ENCODE measurements around the gene NR1H2.
A peak's percentile ranks its signal among the peaks of the same experiment; 100 is the strongest.

The NR1H2 gene

GRCh38 chr19:50368649-50369570 lies 7.3 kb upstream of the NR1H2 start:
- H3K36me3 ChIP-seq (ENCODE audit: insufficient read depth, low read length), result no peaks in the 10 kb centered on the region
- no peaks in the 10 kb centered on the region for H3K4me1 ChIP-seq (ENCODE audit: insufficient read depth, low read length)
- peak overlapping the region; percentile 71 for H3K9ac ChIP-seq (ENCODE audit: low read length)
- H3K27me3 ChIP-seq (ENCODE audit: control insufficient read depth in 1 of 2, insufficient read depth in 2 of 2, low read length in 2 of 2), result no peaks in the 10 kb centered on the region
- peak overlapping the region; percentile 71 for H3K27ac ChIP-seq (ENCODE audit: low read depth, low read length)
- no peaks in the 10 kb centered on the region for H3K9me3 ChIP-seq (ENCODE audit: low read length)
- peak overlapping the region; percentile 90 to 93 for H3K4me3 ChIP-seq (ENCODE audit: low read depth in 1 of 2, low read length in 2 of 2)

- Histone ChIP-seq H3K27ac (ENCODE audit: low read depth, low read length) (no peak overlapping the region), H3K4me1 (ENCODE audit: insufficient read depth, low read length) (peaks cover under 1% of the 10 kb centered on the region), H3K27me3 (ENCODE audit: control insufficient read depth in 1 of 2, insufficient read depth in 2 of 2, low read length in 2 of 2) (no peaks in the 10 kb centered on the region), H3K4me3 (ENCODE audit: low read depth in 1 of 2, low read length in 2 of 2) (no peak overlapping the region), H3K9me3 (ENCODE audit: low read length) (no peaks in the 10 kb centered on the region), H3K9ac (ENCODE audit: low read length) (no peak overlapping the region), H3K36me3 (ENCODE audit: insufficient read depth, low read length) (no peaks in the 10 kb centered on the region)
Observed at GRCh38 chr19:50371914-50372475, 4.3 kb upstream of the NR1H2 start.

GRCh38 chr19:50377051-50377461 lies 799 bp downstream of the NR1H2 start:
- Histone ChIP-seq H3K27ac (ENCODE audit: low read depth, low read length) (no peak overlapping the region), H3K36me3 (ENCODE audit: insufficient read depth, low read length) (peaks cover 44% of the 10 kb centered on the region), H3K9me3 (ENCODE audit: low read length) (no peaks in the 10 kb centered on the region), H3K4me1 (ENCODE audit: insufficient read depth, low read length) (peaks cover 9% of the 10 kb centered on the region), H3K4me3 (ENCODE audit: low read depth in 1 of 2, low read length in 2 of 2) (no peak overlapping the region), H3K27me3 (ENCODE audit: control insufficient read depth in 1 of 2, insufficient read depth in 2 of 2, low read length in 2 of 2) (no peaks in the 10 kb centered on the region), H3K9ac (ENCODE audit: low read length) (no peak overlapping the region)

- no peak overlapping the region for H3K9ac ChIP-seq (ENCODE audit: low read length)
- H3K4me3 ChIP-seq (ENCODE audit: low read depth in 1 of 2, low read length in 2 of 2), result no peak overlapping the region
- peaks cover 44% of the 10 kb centered on the region for H3K36me3 ChIP-seq (ENCODE audit: insufficient read depth, low read length)
- no peaks in the 10 kb centered on the region for H3K27me3 ChIP-seq (ENCODE audit: control insufficient read depth in 1 of 2, insufficient read depth in 2 of 2, low read length in 2 of 2)
- H3K4me1 ChIP-seq (ENCODE audit: insufficient read depth, low read length), result peaks cover 9% of the 10 kb centered on the region
- no peak overlapping the region for H3K27ac ChIP-seq (ENCODE audit: low read depth, low read length)
- H3K9me3 ChIP-seq (ENCODE audit: low read length), result no peaks in the 10 kb centered on the region
Observed at GRCh38 chr19:50377517-50377916, 1.3 kb downstream of the NR1H2 start.

GRCh38 chr19:50378169-50378862 lies 2.1 kb downstream of the NR1H2 start:
- H3K27ac ChIP-seq (ENCODE audit: low read depth, low read length), result no peak overlapping the region
- H3K4me3 ChIP-seq (ENCODE audit: low read depth in 1 of 2, low read length in 2 of 2), result no peak overlapping the region
- no peak overlapping the region for H3K9ac ChIP-seq (ENCODE audit: low read length)
- no peaks in the 10 kb centered on the region for H3K9me3 ChIP-seq (ENCODE audit: low read length)
- H3K4me1 ChIP-seq (ENCODE audit: insufficient read depth, low read length), result peaks cover 9% of the 10 kb centered on the region
- H3K36me3 ChIP-seq (ENCODE audit: insufficient read depth, low read length), result peaks cover 44% of the 10 kb centered on the region
- H3K27me3 ChIP-seq (ENCODE audit: control insufficient read depth in 1 of 2, insufficient read depth in 2 of 2, low read length in 2 of 2), result no peaks in the 10 kb centered on the region

- Histone ChIP-seq H3K9me3 (ENCODE audit: low read length) (no peaks in the 10 kb centered on the region), H3K36me3 (ENCODE audit: insufficient read depth, low read length) (peaks cover 44% of the 10 kb centered on the region), H3K9ac (ENCODE audit: low read length) (no peak overlapping the region), H3K4me1 (ENCODE audit: insufficient read depth, low read length) (peaks cover 9% of the 10 kb centered on the region), H3K27ac (ENCODE audit: low read depth, low read length) (no peak overlapping the region), H3K27me3 (ENCODE audit: control insufficient read depth in 1 of 2, insufficient read depth in 2 of 2, low read length in 2 of 2) (no peaks in the 10 kb centered on the region), H3K4me3 (ENCODE audit: low read depth in 1 of 2, low read length in 2 of 2) (no peak overlapping the region)
Observed at GRCh38 chr19:50378863-50379236, 2.6 kb downstream of the NR1H2 start.

- H3K27me3 ChIP-seq (ENCODE audit: control insufficient read depth in 1 of 2, insufficient read depth in 2 of 2, low read length in 2 of 2), result no peaks in the 10 kb centered on the region
- H3K4me3 ChIP-seq (ENCODE audit: low read depth in 1 of 2, low read length in 2 of 2), result no peak overlapping the region
- H3K36me3 ChIP-seq (ENCODE audit: insufficient read depth, low read length), result peaks cover 44% of the 10 kb centered on the region
- H3K4me1 ChIP-seq (ENCODE audit: insufficient read depth, low read length), result peaks cover 11% of the 10 kb centered on the region
- no peak overlapping the region for H3K9ac ChIP-seq (ENCODE audit: low read length)
- no peak overlapping the region for H3K27ac ChIP-seq (ENCODE audit: low read depth, low read length)
- no peaks in the 10 kb centered on the region for H3K9me3 ChIP-seq (ENCODE audit: low read length)
Observed at GRCh38 chr19:50379602-50380001, 3.3 kb downstream of the NR1H2 start.

GRCh38 chr19:50380137-50380536 lies 3.9 kb downstream of the NR1H2 start:
- Histone ChIP-seq H3K27me3 (ENCODE audit: control insufficient read depth in 1 of 2, insufficient read depth in 2 of 2, low read length in 2 of 2) (no peaks in the 10 kb centered on the region), H3K36me3 (ENCODE audit: insufficient read depth, low read length) (peaks cover 44% of the 10 kb centered on the region), H3K4me3 (ENCODE audit: low read depth in 1 of 2, low read length in 2 of 2) (no peak overlapping the region), H3K27ac (ENCODE audit: low read depth, low read length) (no peak overlapping the region), H3K9me3 (ENCODE audit: low read length) (no peaks in the 10 kb centered on the region), H3K4me1 (ENCODE audit: insufficient read depth, low read length) (peaks cover 16% of the 10 kb centered on the region), H3K9ac (ENCODE audit: low read length) (no peak overlapping the region)

- Histone ChIP-seq H3K27ac (ENCODE audit: low read depth, low read length) (no peak overlapping the region), H3K36me3 (ENCODE audit: insufficient read depth, low read length) (peaks cover 44% of the 10 kb centered on the region), H3K4me3 (ENCODE audit: low read depth in 1 of 2, low read length in 2 of 2) (no peak overlapping the region), H3K9ac (ENCODE audit: low read length) (no peak overlapping the region), H3K27me3 (ENCODE audit: control insufficient read depth in 1 of 2, insufficient read depth in 2 of 2, low read length in 2 of 2) (no peaks in the 10 kb centered on the region), H3K4me1 (ENCODE audit: insufficient read depth, low read length) (peaks cover 18% of the 10 kb centered on the region), H3K9me3 (ENCODE audit: low read length) (no peaks in the 10 kb centered on the region)
Observed at GRCh38 chr19:50380751-50381151, 4.5 kb downstream of the NR1H2 start.

GRCh38 chr19:50381881-50382729 lies 5.8 kb downstream of the NR1H2 start:
- H3K9me3 ChIP-seq (ENCODE audit: low read length), result no peaks in the 10 kb centered on the region
- H3K4me3 ChIP-seq (ENCODE audit: low read depth in 1 of 2, low read length in 2 of 2), result no peak overlapping the region
- no peak overlapping the region for H3K27ac ChIP-seq (ENCODE audit: low read depth, low read length)
- H3K4me1 ChIP-seq (ENCODE audit: insufficient read depth, low read length), result peaks cover 17% of the 10 kb centered on the region
- no peaks in the 10 kb centered on the region for H3K27me3 ChIP-seq (ENCODE audit: control insufficient read depth in 1 of 2, insufficient read depth in 2 of 2, low read length in 2 of 2)
- peaks cover 44% of the 10 kb centered on the region for H3K36me3 ChIP-seq (ENCODE audit: insufficient read depth, low read length)
- H3K9ac ChIP-seq (ENCODE audit: low read length), result no peak overlapping the region

Data from muscle layer of colon (tissue), 2 donors.